GM19193 (cell line): Measurements from ENCODE around the gene MOBP.

Experiments
- POLR2A ChIP-seq: IDR thresholded peaks from 4 replicates; pipeline ENCODE4 v1.6.1; 2011; ENCODE audit not compliant: insufficient read depth, insufficient read length; ENCODE audit errors: extremely low read depth

MOBP gene

GRCh38 chr3:39540162-39540921 is 72.9 kb downstream of the MOBP start:
- no peak for TF ChIP-seq POLR2A

DNA sequence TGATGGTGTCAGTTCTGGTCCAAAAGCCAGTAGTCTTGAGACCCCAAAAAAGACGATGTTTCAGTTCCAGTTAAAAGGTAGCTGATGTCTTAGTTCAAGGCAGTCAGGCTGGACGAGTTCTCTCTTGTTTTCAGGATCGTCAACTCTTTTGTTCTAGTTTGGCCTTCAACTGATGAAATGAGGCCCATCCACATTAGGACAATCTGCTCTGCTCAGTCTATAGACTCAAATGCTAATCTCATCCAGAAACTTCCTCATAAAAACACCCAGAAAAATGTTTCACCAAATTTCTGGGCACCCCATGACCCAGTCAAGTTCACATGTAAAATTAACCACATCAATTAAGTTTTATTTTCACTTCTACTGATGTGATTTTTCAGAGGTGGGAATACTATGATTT is 74.0 kb downstream of the MOBP start:
- TF ChIP-seq POLR2A, result no peak

GRCh38 chr3:39541917-39542329 is 74.4 kb downstream of the MOBP start:
- TF ChIP-seq POLR2A, result no peak

- TF ChIP-seq POLR2A, result no peak
Observed at GRCh38 chr3:39542588-39542988, 75.1 kb downstream of the MOBP start.

DNA sequence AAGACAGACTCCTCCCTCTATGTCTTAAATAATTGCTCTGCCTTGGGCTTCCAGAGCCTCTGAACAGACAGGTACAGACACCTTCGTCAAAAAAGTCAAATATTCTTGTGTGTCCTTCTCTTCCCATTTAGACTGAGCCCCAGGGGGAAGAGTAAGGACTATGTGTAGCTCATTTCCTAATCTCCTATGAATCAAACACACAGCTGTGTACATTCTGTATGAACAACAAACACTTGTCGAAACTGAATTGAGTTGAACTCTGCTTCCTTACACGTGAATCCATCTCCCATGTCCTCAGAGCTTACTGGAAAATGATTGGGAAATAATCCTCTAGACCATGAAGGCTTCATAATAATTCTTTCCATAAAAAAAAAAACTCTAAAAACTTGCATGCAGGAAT is 80.8 kb downstream of the MOBP start:
- TF ChIP-seq POLR2A, result no peak

GRCh38 chr3:39550354-39551051 is 83.0 kb downstream of the MOBP start:
- no peak for TF ChIP-seq POLR2A
